ENCODE results near the gene GPR160.

The GPR160 gene

GRCh38 chr3:170128259-170128976 is 90.6 kb downstream of the GPR160 start:
- DNase-seq = no peak

- no peak for DNase-seq
Measured at GRCh38 chr3:170128977-170129431, 91.2 kb downstream of the GPR160 start.

GRCh38 chr3:170130532-170130931 is 92.7 kb downstream of the GPR160 start:
- DNase-seq = no peak

- no peak for DNase-seq
Measured at GRCh38 chr3:170132335-170132734, 94.5 kb downstream of the GPR160 start.
